HG03196 (cell line): ENCODE measurements around the gene PCDHGB5.

Experiments
- ATAC-seq: cut with Tn5 transposase; IDR thresholded peaks from one replicate; pipeline ENCODE4 v1.9.1; 2021; ENCODE audit not compliant: unreplicated experiment

The PCDHGB5 gene

DNA sequence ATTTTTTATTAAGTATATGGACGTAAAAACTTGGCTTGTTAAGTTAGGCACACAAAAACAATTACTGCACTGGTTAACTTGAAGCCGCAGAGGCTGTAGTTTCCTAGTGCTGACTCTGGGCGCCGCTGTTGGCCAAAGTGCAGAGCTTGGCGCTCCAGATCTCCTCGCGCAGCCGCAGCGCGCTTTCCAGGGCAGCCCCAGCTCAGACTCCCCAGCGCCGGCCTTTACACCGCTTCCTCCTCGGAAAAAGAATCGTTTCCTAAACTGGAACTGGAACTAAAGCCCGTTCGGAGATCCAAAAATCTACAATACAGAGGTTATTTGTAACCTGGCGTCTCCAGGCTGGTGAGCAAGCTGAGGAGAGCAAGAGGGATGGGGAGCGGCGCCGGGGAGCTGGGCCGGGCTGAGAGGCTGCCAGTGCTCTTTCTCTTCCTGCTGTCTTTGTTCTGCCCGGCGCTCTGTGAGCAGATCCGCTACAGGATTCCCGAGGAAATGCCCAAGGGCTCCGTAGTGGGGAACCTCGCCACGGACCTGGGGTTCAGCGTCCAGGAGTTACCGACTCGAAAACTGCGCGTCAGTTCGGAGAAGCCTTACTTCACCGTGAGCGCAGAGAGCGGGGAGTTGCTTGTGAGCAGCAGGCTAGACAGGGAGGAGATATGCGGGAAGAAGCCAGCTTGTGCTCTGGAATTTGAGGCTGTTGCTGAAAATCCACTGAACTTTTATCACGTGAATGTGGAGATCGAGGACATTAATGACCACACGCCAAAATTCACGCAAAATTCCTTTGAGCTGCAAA lies at the start of gene PCDHGB5:
Gene PCDHGB5, plus strand, starts transcription at position 192 of the 796 bp plus-strand sequence. Its CDS starts 181 bp downstream, at position 373.
- ATAC-seq, result peak; percentile 96

DNA sequence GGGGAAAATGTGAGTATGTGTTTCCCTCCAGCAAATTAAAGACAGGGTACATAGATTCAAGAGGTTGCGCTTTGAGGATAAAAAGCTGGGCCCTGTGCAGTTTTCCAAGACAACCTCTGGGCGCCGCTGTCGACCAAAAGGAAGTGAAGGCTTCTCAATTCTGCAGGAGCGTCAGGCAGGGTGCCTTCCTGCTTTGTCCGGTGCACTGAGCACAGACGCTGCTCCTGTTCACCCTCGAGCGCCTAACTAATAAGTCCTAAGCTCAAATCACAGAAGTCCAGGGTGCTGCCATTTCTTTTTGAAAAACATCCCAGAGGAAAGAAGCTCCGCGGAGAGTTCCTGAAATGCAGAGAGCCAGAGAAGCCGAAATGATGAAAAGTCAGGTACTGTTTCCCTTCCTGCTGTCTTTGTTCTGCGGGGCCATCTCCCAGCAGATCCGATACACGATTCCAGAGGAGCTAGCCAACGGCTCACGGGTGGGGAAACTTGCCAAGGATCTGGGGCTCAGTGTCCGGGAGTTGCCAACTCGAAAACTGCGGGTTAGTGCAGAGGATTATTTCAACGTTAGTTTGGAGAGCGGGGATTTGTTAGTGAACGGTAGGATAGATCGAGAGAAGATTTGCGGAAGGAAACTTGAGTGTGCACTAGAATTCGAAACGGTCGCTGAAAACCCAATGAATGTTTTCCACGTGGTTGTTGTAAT lies 47.7 kb upstream of the PCDHGB5 start, which contains the start of gene PCDHGB1:
Gene PCDHGB1, plus strand, starts transcription at position 183 of the 703 bp plus-strand sequence. Its CDS starts 162 bp downstream, at position 345.
- ATAC-seq, result no peak

DNA sequence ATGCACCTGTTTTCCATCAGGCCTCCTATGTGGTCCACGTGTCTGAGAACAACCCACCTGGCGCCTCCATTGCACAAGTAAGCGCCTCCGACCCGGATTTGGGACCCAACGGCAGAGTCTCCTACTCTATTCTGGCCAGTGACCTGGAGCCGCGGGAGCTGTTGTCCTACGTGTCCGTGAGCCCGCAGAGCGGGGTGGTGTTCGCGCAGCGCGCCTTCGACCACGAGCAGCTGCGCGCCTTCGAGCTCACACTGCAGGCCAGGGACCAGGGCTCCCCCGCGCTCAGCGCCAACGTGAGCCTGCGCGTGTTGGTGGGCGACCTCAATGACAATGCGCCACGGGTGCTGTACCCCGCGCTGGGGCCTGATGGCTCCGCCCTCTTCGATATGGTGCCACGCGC lies 46.2 kb upstream of the PCDHGB5 start:
- no peak for ATAC-seq

DNA sequence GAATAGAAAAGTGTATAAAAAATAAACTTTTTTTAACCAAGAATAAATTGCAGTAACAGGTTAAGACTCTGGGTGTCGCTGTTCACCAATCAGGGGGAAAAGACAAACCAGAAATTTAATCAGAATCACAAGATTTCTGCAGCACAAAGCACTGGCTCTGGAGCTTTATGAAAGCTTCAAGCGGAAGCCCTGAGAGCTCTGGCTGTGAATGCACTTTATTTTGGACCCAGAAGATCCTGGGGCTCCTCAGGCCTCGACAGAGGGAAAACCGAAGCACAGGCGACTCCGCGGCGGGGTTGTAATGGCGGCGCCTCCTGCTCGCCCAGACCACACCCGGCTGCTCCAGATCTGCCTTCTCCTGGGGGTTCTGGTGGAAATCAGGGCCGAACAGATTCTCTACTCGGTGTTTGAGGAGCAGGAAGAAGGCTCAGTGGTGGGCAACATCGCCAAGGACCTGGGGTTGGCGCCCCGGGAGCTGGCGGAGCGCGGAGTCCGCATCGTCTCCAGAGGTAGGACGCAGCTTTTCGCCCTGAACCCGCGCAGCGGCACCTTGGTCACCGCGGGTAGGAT lies 42.8 kb upstream of the PCDHGB5 start, which contains the start of gene PCDHGA4:
Gene PCDHGA4, plus strand, starts transcription at position 122 of the 570 bp plus-strand sequence. Its CDS starts 87 bp downstream, at position 209.
- no peak for ATAC-seq

DNA sequence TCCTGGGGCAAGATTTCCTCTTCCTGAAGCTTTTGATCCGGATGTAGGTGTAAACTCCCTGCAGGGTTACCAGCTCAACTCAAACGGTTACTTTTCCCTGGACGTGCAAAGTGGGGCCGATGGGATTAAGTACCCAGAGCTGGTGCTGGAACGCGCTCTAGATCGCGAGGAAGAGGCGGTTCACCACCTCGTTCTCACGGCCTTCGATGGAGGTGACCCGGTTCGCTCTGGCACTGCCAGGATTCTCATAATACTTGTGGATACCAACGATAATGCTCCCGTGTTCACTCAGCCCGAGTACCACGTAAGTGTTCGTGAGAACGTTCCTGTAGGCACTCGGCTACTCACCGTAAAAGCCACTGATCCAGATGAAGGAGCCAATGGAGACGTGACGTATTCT lies 42.1 kb upstream of the PCDHGB5 start:
- no peak for ATAC-seq

DNA sequence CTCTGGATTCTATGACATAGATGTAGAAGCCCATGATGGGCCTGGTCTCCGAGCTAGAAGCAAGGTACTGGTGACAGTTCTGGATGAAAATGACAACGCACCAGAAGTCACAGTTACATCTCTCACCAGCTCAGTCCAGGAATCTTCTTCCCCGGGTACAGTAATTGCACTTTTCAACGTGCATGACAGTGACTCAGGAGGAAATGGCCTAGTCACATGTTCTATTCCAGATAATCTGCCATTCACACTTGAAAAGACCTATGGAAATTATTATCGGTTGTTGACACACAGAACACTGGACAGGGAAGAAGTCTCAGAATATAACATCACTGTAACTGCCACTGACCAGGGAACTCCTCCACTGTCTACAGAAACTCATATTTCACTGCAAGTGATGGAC lies 41.6 kb upstream of the PCDHGB5 start:
- ATAC-seq, result no peak

DNA sequence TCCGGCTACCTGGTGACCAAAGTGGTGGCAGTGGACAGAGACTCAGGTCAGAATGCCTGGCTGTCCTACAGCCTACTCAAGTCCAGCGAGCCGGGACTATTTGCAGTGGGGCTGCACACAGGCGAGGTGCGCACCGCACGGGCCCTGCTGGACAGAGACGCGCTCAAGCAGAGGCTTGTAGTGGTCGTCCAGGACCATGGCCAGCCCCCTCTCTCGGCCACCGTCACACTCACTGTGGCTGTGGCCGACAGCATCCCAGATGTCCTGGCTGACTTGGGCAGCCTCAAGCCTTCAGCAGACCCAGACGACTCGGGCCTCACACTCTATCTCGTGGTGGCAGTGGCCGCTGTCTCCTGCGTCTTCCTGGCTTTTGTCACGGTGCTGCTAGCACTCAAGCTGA lies 40.8 kb upstream of the PCDHGB5 start:
- no peak for ATAC-seq

DNA sequence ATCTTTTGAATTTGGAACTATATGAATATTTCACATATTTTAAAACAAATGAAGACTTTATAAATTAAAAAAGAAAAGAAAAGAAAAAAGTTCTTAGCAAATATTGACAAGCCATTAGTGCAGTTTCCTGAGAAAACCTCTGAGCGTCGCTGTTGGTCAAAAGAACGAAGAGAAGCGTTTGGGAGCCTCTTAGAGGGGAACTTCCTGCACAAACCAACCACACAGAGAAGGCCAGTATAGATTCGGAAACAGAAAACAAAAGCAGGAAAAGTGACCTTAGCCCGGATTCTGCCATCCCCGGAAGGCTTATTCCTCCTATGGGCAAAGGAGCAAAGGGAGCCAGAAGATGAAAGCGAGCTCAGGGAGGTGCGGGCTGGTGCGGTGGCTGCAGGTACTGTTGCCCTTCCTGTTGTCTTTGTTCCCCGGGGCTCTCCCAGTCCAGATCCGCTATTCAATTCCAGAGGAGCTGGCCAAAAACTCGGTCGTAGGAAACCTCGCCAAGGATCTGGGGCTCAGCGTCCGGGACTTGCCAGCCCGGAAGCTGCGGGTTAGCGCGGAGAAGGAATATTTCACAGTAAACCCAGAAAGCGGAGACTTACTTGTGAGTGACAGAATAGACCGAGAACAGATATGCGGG lies 37.8 kb upstream of the PCDHGB5 start, which contains the start of gene PCDHGB2:
Gene PCDHGB2, plus strand, starts transcription at position 205 of the 637 bp plus-strand sequence. Its CDS starts 142 bp downstream, at position 347.
- peak; percentile 63 for ATAC-seq

DNA sequence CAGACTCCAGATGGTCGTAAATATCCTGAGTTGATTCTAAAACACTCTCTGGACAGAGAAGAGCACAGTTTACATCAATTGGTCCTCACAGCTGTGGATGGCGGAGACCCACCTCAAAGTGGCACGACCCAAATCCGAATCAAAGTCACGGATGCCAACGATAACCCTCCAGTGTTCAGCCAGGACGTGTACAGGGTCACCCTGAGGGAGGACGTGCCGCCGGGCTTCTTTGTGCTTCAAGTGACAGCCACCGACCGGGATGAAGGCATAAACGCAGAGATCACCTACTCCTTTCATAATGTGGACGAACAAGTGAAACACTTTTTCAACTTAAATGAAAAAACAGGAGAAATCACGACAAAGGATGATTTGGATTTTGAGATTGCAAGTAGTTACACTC lies 37.1 kb upstream of the PCDHGB5 start:
- ATAC-seq, result no peak

DNA sequence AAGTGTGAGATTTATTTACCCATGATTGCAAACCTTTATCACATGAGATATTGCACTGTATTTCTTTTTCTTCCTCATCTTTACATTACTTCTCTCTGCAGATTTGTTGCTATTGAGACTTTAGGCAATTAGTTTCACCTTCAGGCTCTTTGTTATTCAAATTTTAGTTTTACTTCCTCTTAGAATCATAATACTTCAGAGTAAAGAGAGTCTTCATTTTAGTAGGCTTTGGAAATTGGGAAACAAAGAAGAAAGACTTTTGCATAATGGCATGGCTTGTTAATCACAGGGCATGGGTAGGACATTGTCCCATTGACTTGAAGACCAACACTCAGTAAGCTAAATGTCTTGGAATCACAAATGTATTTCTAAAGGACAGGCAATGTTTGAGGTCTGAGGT lies 35.0 kb upstream of the PCDHGB5 start:
- ATAC-seq, result no peak

DNA sequence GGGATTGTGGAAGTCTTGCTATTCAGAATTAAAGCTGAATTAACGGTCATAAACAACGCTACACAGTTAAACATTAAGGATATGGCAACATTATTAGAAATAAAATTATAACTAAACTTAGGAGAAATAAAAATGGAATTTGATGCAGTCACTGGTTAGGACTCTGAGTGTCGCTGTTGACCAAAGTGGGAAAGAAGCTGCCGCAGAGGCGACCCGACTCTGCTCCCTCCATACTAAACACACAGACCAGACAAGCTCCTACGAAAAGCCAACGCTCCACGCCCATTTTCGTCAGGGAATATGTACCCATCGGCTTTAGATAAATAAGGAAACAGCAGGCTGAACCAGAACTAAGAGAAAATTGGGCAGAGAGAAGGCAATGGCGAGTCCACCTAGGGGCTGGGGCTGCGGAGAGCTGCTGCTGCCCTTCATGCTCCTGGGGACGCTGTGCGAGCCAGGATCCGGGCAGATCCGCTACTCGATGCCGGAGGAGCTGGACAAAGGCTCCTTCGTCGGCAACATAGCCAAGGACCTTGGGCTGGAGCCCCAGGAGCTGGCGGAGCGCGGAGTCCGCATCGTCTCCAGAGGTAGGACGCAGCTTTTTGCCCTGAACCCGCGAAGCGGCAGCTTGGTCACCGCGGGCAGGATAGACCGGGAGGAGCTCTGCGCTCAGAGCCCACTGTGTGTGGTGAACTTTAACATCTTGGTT lies 33.6 kb upstream of the PCDHGB5 start, which contains the start of gene PCDHGA5:
Gene PCDHGA5, plus strand, starts transcription at position 211 of the 709 bp plus-strand sequence. Its CDS starts 169 bp downstream, at position 380.
- ATAC-seq, result no peak

DNA sequence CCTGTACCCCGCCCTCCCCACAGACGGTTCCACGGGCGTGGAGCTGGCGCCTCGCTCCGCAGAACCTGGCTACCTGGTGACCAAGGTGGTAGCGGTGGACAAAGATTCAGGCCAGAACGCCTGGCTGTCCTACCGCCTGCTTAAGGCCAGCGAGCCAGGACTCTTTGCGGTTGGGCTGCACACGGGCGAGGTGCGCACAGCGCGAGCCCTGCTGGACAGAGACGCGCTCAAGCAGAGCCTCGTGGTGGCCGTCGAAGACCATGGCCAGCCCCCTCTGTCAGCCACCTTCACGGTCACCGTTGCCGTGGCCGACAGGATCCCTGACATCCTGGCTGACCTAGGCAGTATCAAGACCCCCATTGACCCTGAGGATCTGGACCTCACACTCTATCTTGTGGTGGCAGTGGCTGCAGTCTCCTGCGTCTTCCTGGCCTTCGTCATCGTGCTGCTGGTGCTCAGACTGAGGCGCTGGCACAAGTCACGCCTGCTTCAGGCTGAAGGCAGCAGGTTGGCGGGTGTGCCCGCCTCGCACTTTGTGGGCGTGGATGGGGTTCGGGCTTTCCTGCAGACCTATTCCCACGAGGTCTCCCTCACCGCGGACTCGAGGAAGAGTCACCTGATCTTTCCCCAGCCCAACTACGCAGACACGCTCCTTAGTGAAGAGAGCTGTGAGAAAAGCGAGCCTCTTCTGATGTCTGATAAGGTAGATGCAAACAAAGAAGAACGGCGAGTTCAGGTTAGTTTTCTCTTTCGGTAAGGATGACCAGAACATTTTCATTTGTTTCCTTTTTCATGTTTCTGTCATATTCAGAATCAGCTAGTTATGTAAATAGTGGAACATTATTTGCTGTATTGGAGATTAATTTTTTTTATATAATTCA lies 31.5 kb upstream of the PCDHGB5 start:
- no peak for ATAC-seq

DNA sequence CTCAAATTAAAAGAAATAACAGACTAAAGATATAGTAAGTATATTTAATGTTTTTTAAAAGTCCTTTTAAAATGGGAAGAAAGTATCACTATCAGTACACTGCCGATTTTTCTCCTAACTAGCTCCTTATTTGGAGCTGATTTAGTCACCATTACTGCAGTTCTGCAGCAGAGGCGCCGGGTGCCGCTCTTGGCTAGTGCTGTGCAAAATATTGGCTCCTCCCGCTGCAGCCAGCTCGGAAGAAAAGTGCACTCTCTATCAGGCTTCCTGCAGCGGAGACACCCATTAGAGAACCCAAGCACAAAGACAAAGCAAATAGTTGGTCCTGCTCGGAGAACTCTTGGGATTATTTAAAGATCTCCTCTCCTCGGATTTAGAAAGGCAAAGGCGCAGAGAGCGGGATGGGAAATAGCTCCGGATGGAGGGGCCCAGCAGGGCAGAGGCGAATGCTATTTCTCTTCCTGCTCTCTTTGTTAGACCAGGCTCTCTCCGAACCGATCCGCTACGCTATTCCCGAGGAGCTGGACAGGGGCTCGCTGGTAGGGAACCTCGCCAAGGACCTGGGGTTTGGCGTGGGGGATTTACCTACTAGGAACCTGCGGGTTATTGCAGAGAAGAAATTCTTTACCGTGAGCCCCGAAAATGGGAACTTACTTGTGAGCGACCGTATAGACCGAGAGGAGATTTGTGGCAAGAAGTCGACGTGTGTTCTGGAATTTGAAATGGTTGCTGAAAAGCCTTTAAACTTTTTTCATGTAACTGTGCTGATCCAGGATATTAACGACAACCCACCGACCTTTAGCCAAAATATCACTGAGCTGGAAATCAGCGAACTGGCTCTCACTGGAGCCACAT lies 27.5 kb upstream of the PCDHGB5 start, which contains the start of gene PCDHGB3:
Gene PCDHGB3, plus strand, starts transcription at position 249 of the 855 bp plus-strand sequence. Its CDS starts 153 bp downstream, at position 402.
- peak; percentile 69 for ATAC-seq

DNA sequence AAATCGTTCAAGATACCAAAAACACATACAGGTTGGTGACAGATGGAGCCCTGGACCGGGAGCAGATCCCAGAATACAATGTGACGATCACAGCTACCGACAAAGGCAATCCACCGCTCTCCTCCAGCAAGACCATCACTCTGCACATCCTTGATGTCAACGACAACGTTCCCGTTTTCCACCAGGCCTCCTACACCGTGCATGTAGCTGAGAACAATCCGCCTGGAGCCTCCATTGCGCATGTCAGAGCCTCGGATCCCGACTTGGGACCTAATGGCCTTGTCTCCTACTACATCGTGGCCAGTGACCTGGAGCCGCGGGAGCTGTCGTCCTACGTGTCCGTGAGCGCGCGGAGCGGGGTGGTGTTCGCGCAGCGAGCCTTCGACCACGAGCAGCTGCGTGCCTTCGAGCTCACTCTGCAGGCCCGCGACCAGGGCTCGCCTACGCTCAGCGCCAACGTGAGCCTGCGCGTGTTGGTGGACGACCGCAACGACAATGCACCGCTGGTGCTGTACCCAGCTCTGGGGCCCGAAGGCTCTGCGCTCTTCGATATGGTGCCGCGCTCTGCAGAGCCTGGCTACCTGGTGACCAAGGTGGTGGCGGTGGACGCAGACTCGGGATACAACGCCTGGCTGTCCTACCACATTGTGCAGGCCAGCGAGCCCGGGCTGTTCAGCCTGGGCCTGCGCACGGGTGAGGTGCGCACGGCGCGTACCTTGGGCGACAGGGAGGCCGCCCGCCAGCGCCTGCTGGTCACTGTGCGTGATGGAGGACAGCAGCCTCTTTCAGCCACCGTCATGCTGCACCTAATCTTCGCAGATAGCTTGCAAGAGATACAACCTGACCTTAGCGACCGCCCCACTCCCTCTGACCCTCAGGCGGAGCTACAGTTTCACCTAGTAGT lies 25.9 kb upstream of the PCDHGB5 start:
- ATAC-seq, result no peak

DNA sequence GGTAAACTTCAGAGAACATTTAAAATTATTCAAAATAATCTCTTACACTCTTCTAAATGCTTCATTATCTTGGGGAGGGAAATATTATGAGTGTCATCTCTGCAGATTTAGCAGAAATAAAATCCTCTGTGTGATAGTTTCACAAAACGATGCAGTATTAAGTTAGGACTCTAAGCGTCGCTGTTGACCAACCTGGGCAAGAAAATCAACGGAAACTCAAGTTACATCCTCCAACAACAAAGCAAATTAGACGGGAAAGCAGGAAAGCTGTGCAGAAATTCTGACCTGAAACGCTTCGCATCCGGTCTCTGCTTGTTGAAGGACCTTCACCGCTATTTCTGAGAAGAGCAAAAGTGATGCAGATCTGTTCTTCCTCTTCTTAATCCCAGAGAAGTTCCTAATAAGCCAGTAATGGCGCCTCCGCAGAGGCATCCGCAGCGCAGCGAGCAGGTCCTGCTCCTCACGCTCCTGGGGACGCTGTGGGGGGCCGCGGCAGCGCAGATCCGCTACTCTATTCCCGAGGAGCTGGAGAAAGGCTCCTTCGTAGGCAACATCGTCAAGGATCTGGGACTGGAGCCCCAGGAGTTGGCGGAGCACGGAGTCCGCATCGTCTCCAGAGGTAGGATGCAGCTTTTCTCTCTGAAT lies 24.0 kb upstream of the PCDHGB5 start, which contains the start of gene PCDHGA6:
Gene PCDHGA6, plus strand, starts transcription at position 219 of the 645 bp plus-strand sequence. Its CDS starts 193 bp downstream, at position 412.
- no peak for ATAC-seq

DNA sequence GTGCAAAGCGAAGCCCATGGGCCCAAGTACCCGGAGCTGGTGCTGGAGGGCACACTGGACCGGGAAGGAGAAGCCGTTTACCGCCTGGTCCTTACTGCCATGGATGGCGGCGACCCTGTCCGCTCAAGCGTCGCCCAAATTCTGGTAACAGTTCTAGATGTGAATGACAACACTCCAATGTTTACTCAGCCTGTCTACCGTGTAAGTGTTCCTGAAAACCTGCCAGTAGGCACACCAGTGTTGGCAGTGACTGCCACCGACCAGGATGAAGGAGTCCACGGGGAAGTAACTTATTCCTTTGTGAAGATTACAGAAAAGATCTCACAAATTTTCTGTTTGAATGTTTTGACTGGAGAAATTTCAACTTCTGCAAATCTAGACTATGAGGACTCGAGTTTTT lies 23.1 kb upstream of the PCDHGB5 start:
- ATAC-seq, result no peak
